Mesenchymal stem cell (in vitro differentiated cells and primary cell): Measurements from ENCODE around the gene GNAO1.

Experiments used
- DNase-seq: peaks from one replicate; pipeline ENCODE4 v3.0.0-alpha.2; 2013
- H2AFZ ChIP-seq: one replicate; pipeline ENCODE4 v1.6.1; 2013; ENCODE audit warnings: low read depth, mild to moderate bottlenecking, control low read depth, inconsistent platforms, low read length, moderate library complexity
- H2AK5ac ChIP-seq: 2 replicates; pipeline ENCODE4 v1.6.1; 2013; ENCODE audit warnings: low read length, moderate library complexity, mild to moderate bottlenecking, inconsistent platforms; ENCODE audit not compliant: severe bottlenecking
- H2BK120ac ChIP-seq: one replicate; pipeline ENCODE4 v1.6.1; 2013; ENCODE audit warnings: low read depth, mild to moderate bottlenecking, inconsistent platforms, low read length, moderate library complexity
- H2BK12ac ChIP-seq, 2 experiments: one replicate each; pipeline ENCODE4 v1.6.1; 2013; ENCODE audit warnings: inconsistent platforms in 2 of 2, low read length in 2 of 2, mild to moderate bottlenecking in 2 of 2, moderate library complexity in 2 of 2, control low read depth in 1 of 2
- H2BK15ac ChIP-seq: one replicate; pipeline ENCODE4 v1.6.1; 2013; ENCODE audit warnings: mild to moderate bottlenecking, low read depth, inconsistent platforms; ENCODE audit not compliant: poor library complexity, severe bottlenecking
- H2BK5ac ChIP-seq: 2 replicates; pipeline ENCODE4 v1.6.1; 2013; ENCODE audit warnings: low read depth, mild to moderate bottlenecking, low read length, control low read depth, inconsistent platforms; ENCODE audit not compliant: poor library complexity, severe bottlenecking
- H3K14ac ChIP-seq, 2 experiments: one replicate each; pipeline ENCODE4 v1.6.1; 2013; ENCODE audit warnings: inconsistent platforms in 2 of 2, low read length in 2 of 2, control low read depth in 1 of 2, mild to moderate bottlenecking in 1 of 2, moderate library complexity in 1 of 2
- H3K18ac ChIP-seq, 2 experiments: one replicate each; pipeline ENCODE4 v1.6.1; 2013; ENCODE audit warnings: inconsistent platforms in 2 of 2, low read length in 2 of 2, control low read depth in 1 of 2, low read depth in 1 of 2, mild to moderate bottlenecking in 1 of 2
- H3K23ac ChIP-seq, 2 experiments: one replicate each; pipeline ENCODE4 v1.6.1; 2013; ENCODE audit warnings: inconsistent platforms in 2 of 2, low read length in 2 of 2, mild to moderate bottlenecking in 2 of 2, moderate library complexity in 2 of 2, control low read depth in 1 of 2
- H3K27ac ChIP-seq: 2 replicates; pipeline ENCODE4 v1.5.1; 2013; ENCODE audit warnings: mild to moderate bottlenecking, moderate library complexity, low read length, control low read depth, inconsistent platforms; ENCODE audit not compliant: poor library complexity, severe bottlenecking
- H3K27me3 ChIP-seq, 2 experiments: 2 replicates each; pipeline versions ENCODE4 v1.6.1 to v1.7.0; 2013; ENCODE audit warnings: low read length in 2 of 2, mild to moderate bottlenecking in 2 of 2, moderate library complexity in 2 of 2, control low read depth in 1 of 2, inconsistent platforms in 1 of 2; ENCODE audit not compliant: control insufficient read depth in 1 of 2, insufficient read depth in 1 of 2
- H3K36me3 ChIP-seq, 2 experiments: 2 replicates each; pipeline versions ENCODE4 v1.6.1 to v1.7.0; 2013; ENCODE audit warnings: low read length in 2 of 2, control low read depth in 1 of 2, inconsistent platforms in 1 of 2, low read depth in 1 of 2, mild to moderate bottlenecking in 1 of 2; ENCODE audit not compliant: insufficient read depth in 2 of 2, control insufficient read depth in 1 of 2
- H3K4ac ChIP-seq, 2 experiments: one replicate each; pipeline ENCODE4 v1.6.1; 2013; ENCODE audit warnings: inconsistent platforms in 2 of 2, low read length in 2 of 2, mild to moderate bottlenecking in 2 of 2, moderate library complexity in 2 of 2, control low read depth in 1 of 2, low read depth in 1 of 2
- H3K4me1 ChIP-seq: 2 replicates; pipeline ENCODE4 v1.6.1; 2013; ENCODE audit warnings: low read depth, low read length, control low read depth; ENCODE audit not compliant: control insufficient read depth, insufficient read depth
- H3K4me2 ChIP-seq: 2 replicates; pipeline ENCODE4 v1.6.1; 2013; ENCODE audit warnings: low read length, mild to moderate bottlenecking, inconsistent platforms; ENCODE audit not compliant: poor library complexity, severe bottlenecking
- H3K4me3 ChIP-seq, 2 experiments: 2 replicates each; pipeline versions ENCODE4 v1.5.1 to v1.7.0; 2013; ENCODE audit warnings: low read length in 2 of 2, mild to moderate bottlenecking in 2 of 2, control low read depth in 1 of 2, low read depth in 1 of 2; ENCODE audit not compliant: insufficient read depth in 1 of 2
- H3K79me1 ChIP-seq: replicated peaks from 2 replicates; pipeline ENCODE4 v1.6.1; 2013; ENCODE audit warnings: mild to moderate bottlenecking, control low read depth, low read length, inconsistent platforms; ENCODE audit not compliant: poor library complexity, severe bottlenecking
- H3K9ac ChIP-seq: 2 replicates; pipeline ENCODE4 v1.7.0; 2013; ENCODE audit warnings: mild to moderate bottlenecking, low read length, moderate library complexity
- H3K9me3 ChIP-seq: 2 replicates; pipeline ENCODE4 v1.7.0; 2013; ENCODE audit warnings: mild to moderate bottlenecking, low read length; ENCODE audit not compliant: control insufficient read depth
- H4K8ac ChIP-seq: one replicate; pipeline ENCODE4 v1.6.1; 2013; ENCODE audit warnings: inconsistent platforms, mild to moderate bottlenecking, low read length, moderate library complexity
- H4K91ac ChIP-seq: one replicate; pipeline ENCODE4 v1.6.1; 2013; ENCODE audit warnings: mild to moderate bottlenecking, low read length, inconsistent platforms
- WGBS: methylation state at CpG from one replicate; pipeline ENCODE4 v1.1.7; 2013; ENCODE audit warnings: mixed read lengths; 5-methylcytosine and 5-hydroxymethylcytosine counted together

GNAO1 gene

DNA sequence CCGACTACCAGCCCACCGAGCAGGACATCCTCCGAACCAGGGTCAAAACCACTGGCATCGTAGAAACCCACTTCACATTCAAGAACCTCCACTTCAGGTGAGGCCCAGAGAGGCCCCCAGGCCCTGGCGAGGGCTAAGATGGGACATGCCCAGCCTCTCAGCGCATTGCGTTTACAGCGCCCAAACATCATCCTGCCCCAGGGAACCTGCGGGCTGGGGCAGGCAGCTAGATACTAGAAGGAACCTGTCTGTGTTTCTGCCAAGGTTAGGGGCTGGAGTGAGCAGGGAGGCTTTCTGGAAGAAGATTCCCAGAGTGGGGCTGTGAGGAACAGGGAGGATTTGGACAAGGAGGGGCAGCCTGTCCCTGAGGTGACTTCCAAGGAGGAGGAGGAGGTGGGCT lies 143.5 kb downstream of the GNAO1 start:
- Histone ChIP-seq H3K23ac (no peak overlapping the region), H3K4me3 (no peak overlapping the region), H3K14ac (no peak overlapping the region), H2AFZ (no peak overlapping the region), H2BK15ac (no peak overlapping the region), H3K79me1 (no peaks in the 10 kb centered on the region), H2BK120ac (no peak overlapping the region), H3K27me3 (no peaks in the 10 kb centered on the region), H4K91ac (no peak overlapping the region), H3K9ac (no peak overlapping the region), H3K18ac (no peak overlapping the region), H3K4me1 (peaks cover 16% of the 10 kb centered on the region), H3K4me2 (no peak overlapping the region), H3K27ac (no peak overlapping the region), H3K9me3 (no peaks in the 10 kb centered on the region), H2BK5ac (no peak overlapping the region), H2BK12ac (no peak overlapping the region), H2AK5ac (no peak overlapping the region), H3K4ac (no peak overlapping the region), H3K36me3 (no peaks in the 10 kb centered on the region), H4K8ac (no peak overlapping the region)
- no peak for DNase-seq
- 95% methylated on average over 9 of the region's 9 CpGs for WGBS

GRCh38 chr16:56336071-56336688 lies 144.9 kb downstream of the GNAO1 start:
- Histone ChIP-seq H3K4me3 (no peak overlapping the region), H3K79me1 (no peaks in the 10 kb centered on the region), H3K14ac (no peak overlapping the region), H3K23ac (no peak overlapping the region), H3K9me3 (no peaks in the 10 kb centered on the region), H3K36me3 (no peaks in the 10 kb centered on the region), H3K4ac (no peak overlapping the region), H2BK5ac (no peak overlapping the region), H4K91ac (no peak overlapping the region), H2BK15ac (no peak overlapping the region), H3K27ac (no peak overlapping the region), H2BK12ac (no peak overlapping the region), H3K9ac (no peak overlapping the region), H3K18ac (no peak overlapping the region), H4K8ac (no peak overlapping the region), H2BK120ac (no peak overlapping the region), H3K4me2 (no peak overlapping the region), H2AFZ (no peak overlapping the region), H3K27me3 (no peaks in the 10 kb centered on the region), H3K4me1 (peaks cover 16% of the 10 kb centered on the region), H2AK5ac (no peak overlapping the region)
- WGBS = 88% methylated on average over 8 of the region's 8 CpGs
- no peak for DNase-seq

GRCh38 chr16:56336711-56337110 lies 145.4 kb downstream of the GNAO1 start:
- H3K9ac ChIP-seq = no peak overlapping the region
- no peaks in the 10 kb centered on the region for H3K79me1 ChIP-seq
- no peak overlapping the region for H3K14ac ChIP-seq
- peaks cover 16% of the 10 kb centered on the region for H3K4me1 ChIP-seq
- H3K18ac ChIP-seq = no peak overlapping the region
- no peak overlapping the region for H2BK15ac ChIP-seq
- H4K8ac ChIP-seq = no peak overlapping the region
- no peak overlapping the region for H3K4me2 ChIP-seq
- no peak overlapping the region for H3K4ac ChIP-seq
- no peak overlapping the region for H3K27ac ChIP-seq
- no peak overlapping the region for H2BK12ac ChIP-seq
- H2AK5ac ChIP-seq = no peak overlapping the region
- no peak overlapping the region for H2BK120ac ChIP-seq
- no peak overlapping the region for H2AFZ ChIP-seq
- H4K91ac ChIP-seq = no peak overlapping the region
- no peaks in the 10 kb centered on the region for H3K36me3 ChIP-seq
- no peaks in the 10 kb centered on the region for H3K9me3 ChIP-seq
- H3K4me3 ChIP-seq = no peak overlapping the region
- H3K27me3 ChIP-seq = no peaks in the 10 kb centered on the region
- WGBS = 94% methylated on average over 21 of the region's 21 CpGs
- no peak for DNase-seq
- no peak overlapping the region for H3K23ac ChIP-seq
- no peak overlapping the region for H2BK5ac ChIP-seq

- Histone ChIP-seq H3K79me1 (no peaks in the 10 kb centered on the region), H3K4me3 (no peak overlapping the region), H2AFZ (no peak overlapping the region), H2BK120ac (no peak overlapping the region), H3K4me1 (peaks cover 16% of the 10 kb centered on the region), H3K9me3 (no peaks in the 10 kb centered on the region), H2BK15ac (no peak overlapping the region), H4K8ac (no peak overlapping the region), H3K18ac (no peak overlapping the region), H2AK5ac (no peak overlapping the region), H2BK12ac (no peak overlapping the region), H3K27me3 (no peaks in the 10 kb centered on the region), H3K27ac (no peak overlapping the region), H3K23ac (no peak overlapping the region), H3K4me2 (no peak overlapping the region), H2BK5ac (no peak overlapping the region), H3K9ac (no peak overlapping the region), H3K4ac (no peak overlapping the region), H3K14ac (no peak overlapping the region), H4K91ac (no peak overlapping the region), H3K36me3 (no peaks in the 10 kb centered on the region)
- DNase-seq = no peak
- WGBS = 93% methylated on average over 8 of the region's 11 CpGs
These were observed 146.0 kb downstream of the GNAO1 start for GRCh38 chr16:56337131-56337857.
